IMR-90 (cell line): Measurements from ENCODE around the gene MTR. TPM values are rescaled to one million over a fixed set of nuclear protein-coding genes. Genes with fewer than 3 reads are reported as not detected.

ENCODE experiments used
- ATAC-seq: fragments of 200-7000 bp; cut with Tn5 transposase; 2 replicates; pipeline ENCODE4 v1.9.1; 2020; ENCODE audit warnings: low read depth, mild to moderate bottlenecking, moderate library complexity
- BruUV-seq: library from RNA; stranded (reverse); fragments of 400-500 nt; replicated peaks from 2 replicates; lab custom pipeline; 2021; lab: Mats Ljungman, UMichigan
- CTCF ChIA-PET: fragments of 300-600 bp; formaldehyde crosslinking; extraction: SDS; loops from one replicate; lab custom pipeline; 2021; ENCODE audit warnings: antibody characterized with exemption; lab: Yijun Ruan, JAX
- POLR2A ChIA-PET: fragments of 300-600 bp; sonication (Branson Sonifier 250); formaldehyde crosslinking; loops from one replicate; lab custom pipeline; 2022; ENCODE audit warnings: antibody characterized with exemption; ENCODE audit not compliant: unreplicated experiment; lab: Charles Lee
- DNase-seq: peaks from one replicate; pipeline ENCODE4 v3.0.0; 2013
- H2AFZ ChIP-seq: replicated peaks from 2 replicates; pipeline ENCODE3; 2013; ENCODE audit warnings: low read length, mild to moderate bottlenecking; ENCODE audit not compliant: poor library complexity
- H2AK5ac ChIP-seq: 2 replicates; pipeline ENCODE4 v1.6.1; 2013; ENCODE audit warnings: low read depth, low read length, inconsistent platforms
- H2AK9ac ChIP-seq: replicated peaks from 2 replicates; pipeline ENCODE3; 2013; ENCODE audit warnings: mild to moderate bottlenecking, low read depth, low read length, moderate library complexity; ENCODE audit not compliant: poor library complexity
- H2BK120ac ChIP-seq: 2 replicates; pipeline ENCODE4 v1.6.1; 2013; ENCODE audit warnings: low read depth, low read length, inconsistent platforms
- H2BK15ac ChIP-seq: 3 replicates; pipeline ENCODE4 v1.6.1; 2013; ENCODE audit warnings: low read depth, low read length, inconsistent platforms
- H2BK20ac ChIP-seq: 2 replicates; pipeline ENCODE4 v1.6.1; 2013; ENCODE audit warnings: low read depth, mild to moderate bottlenecking, inconsistent platforms, low read length, moderate library complexity
- H2BK5ac ChIP-seq: 2 replicates; pipeline ENCODE4 v1.6.1; 2013; ENCODE audit warnings: mild to moderate bottlenecking, low read depth, low read length, inconsistent platforms; ENCODE audit not compliant: poor library complexity, severe bottlenecking
- H3K14ac ChIP-seq: replicated peaks from 2 replicates; pipeline ENCODE4 v1.6.1; 2013; ENCODE audit warnings: low read depth, low read length, inconsistent platforms
- H3K18ac ChIP-seq: 2 replicates; pipeline ENCODE4 v1.6.1; 2013; ENCODE audit warnings: low read depth, low read length, control low read depth
- H3K23ac ChIP-seq: 2 replicates; pipeline ENCODE4 v1.6.1; 2013; ENCODE audit warnings: low read depth, low read length, inconsistent platforms
- H3K27ac ChIP-seq: 2 replicates; pipeline ENCODE4 v1.5.1; 2013; ENCODE audit warnings: mild to moderate bottlenecking, control low read depth, low read length; ENCODE audit not compliant: insufficient read depth
- H3K27me3 ChIP-seq: 2 replicates; pipeline ENCODE4 v1.6.1; 2013; ENCODE audit warnings: low read length; ENCODE audit not compliant: control insufficient read depth, insufficient read depth
- H3K36me3 ChIP-seq: 2 replicates; pipeline ENCODE4 v1.6.1; 2013; ENCODE audit warnings: low read length, mixed read lengths; ENCODE audit not compliant: control insufficient read depth, insufficient read depth
- H3K4ac ChIP-seq: 2 replicates; pipeline ENCODE4 v1.6.1; 2013; ENCODE audit warnings: low read depth, low read length, inconsistent platforms
- H3K4me1 ChIP-seq: 2 replicates; pipeline ENCODE4 v1.6.1; 2013; ENCODE audit warnings: low read length, mixed read lengths; ENCODE audit not compliant: control insufficient read depth, insufficient read depth
- H3K4me2 ChIP-seq: 2 replicates; pipeline ENCODE4 v1.6.1; 2013; ENCODE audit warnings: low read depth, mild to moderate bottlenecking, control low read depth, low read length, moderate library complexity
- H3K4me3 ChIP-seq: 2 replicates; pipeline ENCODE4 v1.5.1; 2013; ENCODE audit warnings: low read depth, mild to moderate bottlenecking, control low read depth, low read length, moderate library complexity; ENCODE audit not compliant: insufficient read depth
- H3K56ac ChIP-seq: 2 replicates; pipeline ENCODE4 v1.6.1; 2013; ENCODE audit warnings: low read length, inconsistent platforms; ENCODE audit not compliant: insufficient read depth; ENCODE audit errors: extremely low read depth
- H3K79me1 ChIP-seq, 2 experiments: 2 replicates each; pipeline ENCODE4 v1.6.1; 2013; ENCODE audit warnings: low read length in 2 of 2, inconsistent platforms in 1 of 2, low read depth in 1 of 2
- H3K9ac ChIP-seq: 2 replicates; pipeline ENCODE4 v1.6.1; 2013; ENCODE audit warnings: low read depth, low read length, control low read depth
- H3K9me1 ChIP-seq: 2 replicates; pipeline ENCODE4 v1.6.1; 2013; ENCODE audit warnings: low read length, inconsistent platforms; ENCODE audit not compliant: insufficient read depth
- H3K9me3 ChIP-seq: 2 replicates; pipeline ENCODE4 v1.6.1; 2013; ENCODE audit warnings: low read length; ENCODE audit not compliant: control insufficient read depth, insufficient read depth
- H4K20me1 ChIP-seq: 2 replicates; pipeline ENCODE4 v1.6.1; 2013; ENCODE audit warnings: low read length, inconsistent platforms; ENCODE audit not compliant: insufficient read depth
- H4K5ac ChIP-seq: 2 replicates; pipeline ENCODE4 v1.6.1; 2013; ENCODE audit warnings: mild to moderate bottlenecking, low read depth, low read length, control low read depth
- H4K8ac ChIP-seq, 2 experiments: 2 replicates each; pipeline ENCODE4 v1.6.1; 2013; ENCODE audit warnings: low read depth in 2 of 2, low read length in 2 of 2, control low read depth in 1 of 2, inconsistent platforms in 1 of 2
- H4K91ac ChIP-seq: 2 replicates; pipeline ENCODE4 v1.6.1; 2013; ENCODE audit warnings: low read depth, low read length, inconsistent platforms; ENCODE audit not compliant: insufficient read depth
- BHLHE40 ChIP-seq: fragments of 150-350 bp; IDR thresholded peaks from 2 replicates; pipeline ENCODE4 v1.6.1; 2016; ENCODE audit warnings: mild to moderate bottlenecking, low read depth, low read length
- CEBPB ChIP-seq: IDR thresholded peaks from 2 replicates; pipeline ENCODE4 v1.6.1; 2012; ENCODE audit warnings: low read depth, low read length, improper control_type of control experiment
- CHD1 ChIP-seq: IDR thresholded peaks from 2 replicates; pipeline ENCODE4 v1.6.1; 2012; ENCODE audit warnings: low read depth, low read length, improper control_type of control experiment
- FOS ChIP-seq: fragments of 150-350 bp; IDR thresholded peaks from 2 replicates; pipeline ENCODE4 v1.6.1; 2016; ENCODE audit warnings: low read depth, low read length
- MAFK ChIP-seq: IDR thresholded peaks from 2 replicates; pipeline ENCODE4 v1.6.1; 2012; ENCODE audit warnings: low read depth, low read length, improper control_type of control experiment
- MAZ ChIP-seq: IDR thresholded peaks from 2 replicates; pipeline ENCODE4 v1.6.1; 2012; ENCODE audit warnings: low read depth, mild to moderate bottlenecking, low read length, improper control_type of control experiment, moderate library complexity, borderline replicate concordance
- MXI1 ChIP-seq: IDR thresholded peaks from 2 replicates; pipeline ENCODE4 v1.6.1; 2012; ENCODE audit warnings: low read depth, mild to moderate bottlenecking, low read length, moderate library complexity, borderline replicate concordance
- NFE2L2 ChIP-seq: fragments of 150-350 bp; IDR thresholded peaks from 2 replicates; pipeline ENCODE4 v1.6.1; 2016; ENCODE audit warnings: low read depth, mild to moderate bottlenecking, low read length
- POLR2A ChIP-seq: IDR thresholded peaks from 2 replicates; pipeline ENCODE4 v1.6.1; 2012; ENCODE audit warnings: mild to moderate bottlenecking, low read depth, low read length
- RAD21 ChIP-seq: IDR thresholded peaks from 2 replicates; pipeline ENCODE4 v1.6.1; 2012; ENCODE audit warnings: low read length, improper control_type of control experiment
- RCOR1 ChIP-seq: IDR thresholded peaks from 2 replicates; pipeline ENCODE4 v1.6.1; 2012; ENCODE audit warnings: mild to moderate bottlenecking, low read length, improper control_type of control experiment; ENCODE audit not compliant: insufficient replicate concordance
- RFX5 ChIP-seq: IDR thresholded peaks from 2 replicates; pipeline ENCODE4 v1.8.0; 2012; ENCODE audit warnings: low read depth, mild to moderate bottlenecking, low read length, moderate library complexity
- SMC3 ChIP-seq: fragments of 150-350 bp; IDR thresholded peaks from 2 replicates; pipeline ENCODE4 v1.6.1; 2016; ENCODE audit warnings: low read depth, mild to moderate bottlenecking, antibody characterized with exemption, low read length, moderate library complexity
- WGBS, 2 experiments: methylation state at CpG; one replicate each; pipeline versions ENCODE4 v1.1.5 to v1.1.7; 2013; ENCODE audit warnings: missing lambda C conversion rate in 2 of 2; ENCODE audit not compliant: insufficient read length in 1 of 2; ENCODE audit errors: extremely low coverage in 2 of 2; 5-methylcytosine and 5-hydroxymethylcytosine counted together
- dilution Hi-C: fragments of 300-500 bp; cut with HindIII; formaldehyde crosslinking; loops from one replicate; pipeline ENCODE4 v1.14.3; 2018; ENCODE audit warnings: low sequenced_read_pairs; ENCODE audit not compliant: unreplicated experiment
- in situ Hi-C: fragments of 300-500 bp; cut with MboI; formaldehyde crosslinking; loops from 3 replicates; pipeline ENCODE4 v1.14.3; 2019; ENCODE audit warnings: low sequenced_read_pairs, inconsistent platforms, mixed read lengths
- intact Hi-C: fragments of 100-400 bp; cut with micrococcal nuclease; formaldehyde crosslinking; loops from 2 replicates; pipeline ENCODE4 v1.10.0; 2022
- polyA plus RNA-seq, 3 experiments: library from polyadenylated mRNA; depleted of rRNA; stranded (reverse); fragments of >200 nt; gene quantifications; 2 replicates each; pipeline ENCODE4 v1.2.3, GENCODE V29; 2012; ENCODE audit warnings: low replicate concordance in 1 of 3
- total RNA-seq: library from RNA; depleted of rRNA; stranded (reverse); fragments of >200 nt; gene quantifications from 2 replicates; pipeline ENCODE4 v1.2.3, GENCODE V29; 2012
- TF ChIP-seq, protein P1 (sequence below): conservative IDR thresholded peaks from 2 replicates; pipeline ENCODE4 v1.5.1; 2012; ENCODE audit warnings: mild to moderate bottlenecking, low read depth, low read length, improper control_type of control experiment
- TF ChIP-seq, protein P2 (sequence below): fragments of 150-350 bp; IDR thresholded peaks from 2 replicates; pipeline ENCODE4 v1.6.1; 2017; ENCODE audit warnings: mild to moderate bottlenecking, antibody characterized with exemption, low read length, low read depth
- TF ChIP-seq, protein P3 (sequence below): fragments of 150-350 bp; IDR thresholded peaks from 2 replicates; pipeline ENCODE4 v1.6.1; 2016; ENCODE audit warnings: low read depth, mild to moderate bottlenecking, low read length, moderate library complexity, borderline replicate concordance

The MTR gene
- total and polyA plus RNA-seq, 2 of the 4 experiments (the other 2 are of a cell fraction) = 7.7 to 31.0 TPM

DNA sequence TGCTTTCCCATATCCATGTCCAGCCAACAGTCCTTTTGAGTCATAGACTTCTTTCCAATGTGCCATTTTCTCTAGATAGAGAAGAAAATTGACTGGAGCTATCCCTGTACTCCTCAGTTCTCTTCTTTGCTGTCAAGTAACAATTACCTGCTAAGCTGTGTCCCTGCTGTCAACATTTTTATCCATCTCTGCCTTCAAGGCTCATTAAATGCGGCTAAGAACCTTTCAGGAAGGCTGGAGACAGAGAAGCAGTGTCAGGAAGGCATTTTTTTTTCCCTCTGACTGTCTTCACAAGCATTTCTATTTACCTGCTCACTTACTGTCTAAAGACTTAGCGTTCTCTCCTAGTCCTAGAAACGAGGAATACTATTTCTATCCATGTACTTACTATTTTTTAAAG lies 69.1 kb downstream of the MTR start:
- H2BK5ac ChIP-seq = no peak overlapping the region
- H2BK20ac ChIP-seq = no peak overlapping the region
- WGBS, 2 experiments = no CpG with 5 or more reads among the region's 3 CpGs
- H3K4ac ChIP-seq = no peak overlapping the region
- dilution Hi-C loops (no loop called here), intact Hi-C loops (no loop called here), in situ Hi-C loops (no loop called here)
- no peak overlapping the region for H2BK15ac ChIP-seq
- TF ChIP-seq FOS (no peak), MAFK (no peak), POLR2A (no peak), RAD21 (no peak), MXI1 (no peak), RCOR1 (no peak), SMC3 (no peak), MAZ (no peak), NFE2L2 (no peak), BHLHE40 (no peak), CEBPB (no peak), RFX5 (no peak), CHD1 (no peak)
- TF ChIP-seq, protein P1, sequence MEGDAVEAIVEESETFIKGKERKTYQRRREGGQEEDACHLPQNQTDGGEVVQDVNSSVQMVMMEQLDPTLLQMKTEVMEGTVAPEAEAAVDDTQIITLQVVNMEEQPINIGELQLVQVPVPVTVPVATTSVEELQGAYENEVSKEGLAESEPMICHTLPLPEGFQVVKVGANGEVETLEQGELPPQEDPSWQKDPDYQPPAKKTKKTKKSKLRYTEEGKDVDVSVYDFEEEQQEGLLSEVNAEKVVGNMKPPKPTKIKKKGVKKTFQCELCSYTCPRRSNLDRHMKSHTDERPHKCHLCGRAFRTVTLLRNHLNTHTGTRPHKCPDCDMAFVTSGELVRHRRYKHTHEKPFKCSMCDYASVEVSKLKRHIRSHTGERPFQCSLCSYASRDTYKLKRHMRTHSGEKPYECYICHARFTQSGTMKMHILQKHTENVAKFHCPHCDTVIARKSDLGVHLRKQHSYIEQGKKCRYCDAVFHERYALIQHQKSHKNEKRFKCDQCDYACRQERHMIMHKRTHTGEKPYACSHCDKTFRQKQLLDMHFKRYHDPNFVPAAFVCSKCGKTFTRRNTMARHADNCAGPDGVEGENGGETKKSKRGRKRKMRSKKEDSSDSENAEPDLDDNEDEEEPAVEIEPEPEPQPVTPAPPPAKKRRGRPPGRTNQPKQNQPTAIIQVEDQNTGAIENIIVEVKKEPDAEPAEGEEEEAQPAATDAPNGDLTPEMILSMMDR = no peak
- TF ChIP-seq, protein P2, sequence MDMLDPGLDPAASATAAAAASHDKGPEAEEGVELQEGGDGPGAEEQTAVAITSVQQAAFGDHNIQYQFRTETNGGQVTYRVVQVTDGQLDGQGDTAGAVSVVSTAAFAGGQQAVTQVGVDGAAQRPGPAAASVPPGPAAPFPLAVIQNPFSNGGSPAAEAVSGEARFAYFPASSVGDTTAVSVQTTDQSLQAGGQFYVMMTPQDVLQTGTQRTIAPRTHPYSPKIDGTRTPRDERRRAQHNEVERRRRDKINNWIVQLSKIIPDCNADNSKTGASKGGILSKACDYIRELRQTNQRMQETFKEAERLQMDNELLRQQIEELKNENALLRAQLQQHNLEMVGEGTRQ = no peak
- TF ChIP-seq, protein P3, sequence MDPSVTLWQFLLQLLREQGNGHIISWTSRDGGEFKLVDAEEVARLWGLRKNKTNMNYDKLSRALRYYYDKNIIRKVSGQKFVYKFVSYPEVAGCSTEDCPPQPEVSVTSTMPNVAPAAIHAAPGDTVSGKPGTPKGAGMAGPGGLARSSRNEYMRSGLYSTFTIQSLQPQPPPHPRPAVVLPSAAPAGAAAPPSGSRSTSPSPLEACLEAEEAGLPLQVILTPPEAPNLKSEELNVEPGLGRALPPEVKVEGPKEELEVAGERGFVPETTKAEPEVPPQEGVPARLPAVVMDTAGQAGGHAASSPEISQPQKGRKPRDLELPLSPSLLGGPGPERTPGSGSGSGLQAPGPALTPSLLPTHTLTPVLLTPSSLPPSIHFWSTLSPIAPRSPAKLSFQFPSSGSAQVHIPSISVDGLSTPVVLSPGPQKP = no peak
- H4K5ac ChIP-seq = no peak overlapping the region
- H3K23ac ChIP-seq = no peak overlapping the region
- no peak overlapping the region for H3K4me2 ChIP-seq
- no peak overlapping the region for H3K14ac ChIP-seq
- ChIA-PET CTCF (no interaction called here), POLR2A (no interaction called here)
- no peak overlapping the region for H3K27ac ChIP-seq
- no peak overlapping the region for H3K4me3 ChIP-seq
- H3K9ac ChIP-seq = no peak overlapping the region
- H3K18ac ChIP-seq = no peak overlapping the region
- H3K4me1 ChIP-seq = no peaks in the 10 kb centered on the region
- DNase-seq (no peak), ATAC-seq (no peak)
- no peaks in the 10 kb centered on the region for H4K20me1 ChIP-seq
- no peak overlapping the region for H2AK5ac ChIP-seq
- H4K91ac ChIP-seq = no peak overlapping the region
- no TSS peak for BruUV-seq
- H3K79me1 ChIP-seq = no peaks in the 10 kb centered on the region
- no peaks in the 10 kb centered on the region for H3K9me3 ChIP-seq
- no peak overlapping the region for H2BK120ac ChIP-seq
- no peak overlapping the region for H2AFZ ChIP-seq
- H3K9me1 ChIP-seq = no peaks in the 10 kb centered on the region
- no peaks in the 10 kb centered on the region for H3K27me3 ChIP-seq
- H3K36me3 ChIP-seq = peaks cover 19% of the 10 kb centered on the region
- no peak overlapping the region for H3K56ac ChIP-seq
- H2AK9ac ChIP-seq = no peak overlapping the region
- no peak overlapping the region for H4K8ac ChIP-seq
